ENCODE data around the gene PCDHGA4.
"Not testable (repeated sequence)": the region's sequence is repeated elsewhere in the genome, so short reads cannot be mapped to it uniquely, and the experiment has no call there.

Gene PCDHGA4

GRCh38 chr5:141388661-141389060 lies 33.8 kb downstream of the PCDHGA4 start:
- H3K4me1 ChIP-seq (ENCODE audit: control insufficient read depth in 1 of 2, insufficient read depth in 1 of 2, low read depth in 1 of 2, low read length in 1 of 2): no peaks in the 10 kb centered on the region
- TF ChIP-seq, protein P1, sequence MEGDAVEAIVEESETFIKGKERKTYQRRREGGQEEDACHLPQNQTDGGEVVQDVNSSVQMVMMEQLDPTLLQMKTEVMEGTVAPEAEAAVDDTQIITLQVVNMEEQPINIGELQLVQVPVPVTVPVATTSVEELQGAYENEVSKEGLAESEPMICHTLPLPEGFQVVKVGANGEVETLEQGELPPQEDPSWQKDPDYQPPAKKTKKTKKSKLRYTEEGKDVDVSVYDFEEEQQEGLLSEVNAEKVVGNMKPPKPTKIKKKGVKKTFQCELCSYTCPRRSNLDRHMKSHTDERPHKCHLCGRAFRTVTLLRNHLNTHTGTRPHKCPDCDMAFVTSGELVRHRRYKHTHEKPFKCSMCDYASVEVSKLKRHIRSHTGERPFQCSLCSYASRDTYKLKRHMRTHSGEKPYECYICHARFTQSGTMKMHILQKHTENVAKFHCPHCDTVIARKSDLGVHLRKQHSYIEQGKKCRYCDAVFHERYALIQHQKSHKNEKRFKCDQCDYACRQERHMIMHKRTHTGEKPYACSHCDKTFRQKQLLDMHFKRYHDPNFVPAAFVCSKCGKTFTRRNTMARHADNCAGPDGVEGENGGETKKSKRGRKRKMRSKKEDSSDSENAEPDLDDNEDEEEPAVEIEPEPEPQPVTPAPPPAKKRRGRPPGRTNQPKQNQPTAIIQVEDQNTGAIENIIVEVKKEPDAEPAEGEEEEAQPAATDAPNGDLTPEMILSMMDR (IDR thresholded peaks at IDR 0.05): no peak
- H3K27me3 ChIP-seq: peaks cover 98% of the 10 kb centered on the region
- no peak overlapping the region for H3K4me3 ChIP-seq (ENCODE audit: low read depth in 1 of 2, low read length in 1 of 2)
- H3K9me3 ChIP-seq: peaks cover 21% of the 10 kb centered on the region
- no peak overlapping the region for H3K27ac ChIP-seq
- H3K36me3 ChIP-seq: no peaks in the 10 kb centered on the region

- Histone ChIP-seq H3K36me3 (no peaks in the 10 kb centered on the region), H3K27ac (no peak overlapping the region), H3K27me3 (peaks cover 98% of the 10 kb centered on the region), H3K4me1 (ENCODE audit: control insufficient read depth in 1 of 2, insufficient read depth in 1 of 2, low read depth in 1 of 2, low read length in 1 of 2) (no peaks in the 10 kb centered on the region), H3K4me3 (ENCODE audit: low read depth in 1 of 2, low read length in 1 of 2) (no peak overlapping the region), H3K9me3 (peaks cover 26% of the 10 kb centered on the region)
- TF ChIP-seq, protein P1 (IDR thresholded peaks at IDR 0.05): no peak
Observed at GRCh38 chr5:141389153-141390042, 34.6 kb downstream of the PCDHGA4 start.

GRCh38 chr5:141392429-141393198 lies 37.8 kb downstream of the PCDHGA4 start, which contains the start of gene PCDHGA8:
PCDHGA8 (plus strand) TSS chr5:141392633; CDS start chr5:141392814, 181 bp downstream.
- Histone ChIP-seq H3K4me3 (ENCODE audit: low read depth in 1 of 2, low read length in 1 of 2) (no peak within 1 kb of the TSS), H3K36me3 (no peaks in the 10 kb centered on the region), H3K27ac (no peak within 1 kb of the TSS), H3K27me3 (peaks cover 98% of the 10 kb centered on the region), H3K9me3 (peaks cover 26% of the 10 kb centered on the region), H3K4me1 (ENCODE audit: control insufficient read depth in 1 of 2, insufficient read depth in 1 of 2, low read depth in 1 of 2, low read length in 1 of 2) (no peaks in the 10 kb centered on the region)
- TF ChIP-seq, protein P1 (IDR thresholded peaks at IDR 0.05): no peak

DNA sequence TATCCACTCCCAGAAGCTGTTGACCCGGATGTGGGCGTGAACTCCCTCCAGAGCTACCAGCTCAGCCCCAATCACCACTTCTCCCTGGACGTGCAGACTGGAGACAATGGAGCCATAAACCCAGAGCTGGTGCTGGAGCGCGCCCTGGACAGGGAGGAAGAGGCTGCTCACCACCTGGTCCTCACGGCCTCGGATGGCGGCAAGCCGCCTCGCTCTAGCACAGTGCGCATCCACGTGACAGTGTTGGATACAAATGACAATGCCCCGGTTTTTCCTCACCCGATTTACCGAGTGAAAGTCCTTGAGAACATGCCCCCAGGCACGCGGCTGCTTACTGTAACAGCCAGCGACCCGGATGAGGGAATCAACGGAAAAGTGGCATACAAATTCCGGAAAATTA lies 38.4 kb downstream of the PCDHGA4 start:
- Histone ChIP-seq H3K9me3 (peaks cover 26% of the 10 kb centered on the region), H3K4me1 (ENCODE audit: control insufficient read depth in 1 of 2, insufficient read depth in 1 of 2, low read depth in 1 of 2, low read length in 1 of 2) (no peaks in the 10 kb centered on the region), H3K27me3 (peaks cover 98% of the 10 kb centered on the region), H3K4me3 (ENCODE audit: low read depth in 1 of 2, low read length in 1 of 2) (no peak overlapping the region), H3K36me3 (no peaks in the 10 kb centered on the region), H3K27ac (no peak overlapping the region)
- TF ChIP-seq, protein P1 (IDR thresholded peaks at IDR 0.05): no peak

- not testable (repeated sequence) for H3K36me3 ChIP-seq
- peaks cover 26% of the 10 kb centered on the region for H3K9me3 ChIP-seq
- peaks cover 98% of the 10 kb centered on the region for H3K27me3 ChIP-seq
Observed at GRCh38 chr5:141394401-141395187, 39.8 kb downstream of the PCDHGA4 start.

DNA sequence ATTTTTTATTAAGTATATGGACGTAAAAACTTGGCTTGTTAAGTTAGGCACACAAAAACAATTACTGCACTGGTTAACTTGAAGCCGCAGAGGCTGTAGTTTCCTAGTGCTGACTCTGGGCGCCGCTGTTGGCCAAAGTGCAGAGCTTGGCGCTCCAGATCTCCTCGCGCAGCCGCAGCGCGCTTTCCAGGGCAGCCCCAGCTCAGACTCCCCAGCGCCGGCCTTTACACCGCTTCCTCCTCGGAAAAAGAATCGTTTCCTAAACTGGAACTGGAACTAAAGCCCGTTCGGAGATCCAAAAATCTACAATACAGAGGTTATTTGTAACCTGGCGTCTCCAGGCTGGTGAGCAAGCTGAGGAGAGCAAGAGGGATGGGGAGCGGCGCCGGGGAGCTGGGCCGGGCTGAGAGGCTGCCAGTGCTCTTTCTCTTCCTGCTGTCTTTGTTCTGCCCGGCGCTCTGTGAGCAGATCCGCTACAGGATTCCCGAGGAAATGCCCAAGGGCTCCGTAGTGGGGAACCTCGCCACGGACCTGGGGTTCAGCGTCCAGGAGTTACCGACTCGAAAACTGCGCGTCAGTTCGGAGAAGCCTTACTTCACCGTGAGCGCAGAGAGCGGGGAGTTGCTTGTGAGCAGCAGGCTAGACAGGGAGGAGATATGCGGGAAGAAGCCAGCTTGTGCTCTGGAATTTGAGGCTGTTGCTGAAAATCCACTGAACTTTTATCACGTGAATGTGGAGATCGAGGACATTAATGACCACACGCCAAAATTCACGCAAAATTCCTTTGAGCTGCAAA lies 43.1 kb downstream of the PCDHGA4 start, which contains the start of gene PCDHGB5:
TSS of gene PCDHGB5 (plus strand) at position 192 of the 796 bp plus-strand sequence. CDS start at position 373, 181 bp downstream.
- Histone ChIP-seq H3K9me3 (peaks cover 24% of the 10 kb centered on the region), H3K27me3 (peaks cover 98% of the 10 kb centered on the region)
- H3K4me1 ChIP-seq (ENCODE audit: control insufficient read depth in 1 of 2, insufficient read depth in 1 of 2, low read depth in 1 of 2, low read length in 1 of 2); H3K27ac ChIP-seq; H3K36me3 ChIP-seq; H3K4me3 ChIP-seq (ENCODE audit: low read depth in 1 of 2, low read length in 1 of 2): not testable (repeated sequence)

More at GRCh38 chr5:141394401-141395187, 39.8 kb downstream of the PCDHGA4 start:
- H3K4me1 ChIP-seq (ENCODE audit: control insufficient read depth in 1 of 2, insufficient read depth in 1 of 2, low read depth in 1 of 2, low read length in 1 of 2); H3K4me3 ChIP-seq (ENCODE audit: low read depth in 1 of 2, low read length in 1 of 2); H3K27ac ChIP-seq: not testable (repeated sequence)
